OCI-LY7 (cell line): Measurements from ENCODE around the gene PPARG.

Experiments used
- CTCF ChIP-seq: fragments of 200-600 bp; sonication (generic); conservative IDR thresholded peaks from 2 replicates; pipeline ENCODE4 v1.5.1; 2014; ENCODE audit warnings: mild to moderate bottlenecking, antibody characterized with exemption, low read length, moderate library complexity, mixed read lengths
- EZH2phosphoT487 ChIP-seq: fragments of 200-600 bp; sonication (generic); IDR thresholded peaks from 2 replicates; pipeline ENCODE4 v1.6.1; 2018; ENCODE audit warnings: low read depth, borderline replicate concordance, mild to moderate bottlenecking, mixed run types, antibody characterized with exemption, low read length, moderate library complexity, mixed read lengths

- no peak for TF ChIP-seq CTCF
- no peak for TF ChIP-seq EZH2phosphoT487
Measured at GRCh38 chr3:12296511-12296910, 7.6 kb downstream of the PPARG start.
